HG03159 (cell line): ENCODE data around the gene AZGP1.
"Not testable (repeated sequence)": the region's sequence is repeated elsewhere in the genome, so short reads cannot be mapped to it uniquely, and the experiment has no call there.

ENCODE experiments used
- ATAC-seq: cut with Tn5 transposase; IDR thresholded peaks from one replicate; pipeline ENCODE4 v1.9.1; 2021; ENCODE audit warnings: mild to moderate bottlenecking, moderate library complexity; ENCODE audit not compliant: unreplicated experiment

Gene AZGP1

GRCh38 chr7:99975782-99976521 is at the start of gene AZGP1:
AZGP1 (minus strand) TSS chr7:99976031; CDS start chr7:99976020, 11 bp downstream.
- no peak for ATAC-seq

- no peak for ATAC-seq
Observed at GRCh38 chr7:100024020-100024619, 48.3 kb upstream of the AZGP1 start.

GRCh38 chr7:100023526-100023925 is 47.7 kb upstream of the AZGP1 start:
- no peak for ATAC-seq

GRCh38 chr7:100022621-100023020 is 46.8 kb upstream of the AZGP1 start:
- no peak for ATAC-seq

- no peak for ATAC-seq
Observed at GRCh38 chr7:100021297-100021696, 45.5 kb upstream of the AZGP1 start.

GRCh38 chr7:100019908-100020307 is 44.1 kb upstream of the AZGP1 start:
- no peak for ATAC-seq

- ATAC-seq, result no peak
Observed at GRCh38 chr7:100017875-100018274, 42.0 kb upstream of the AZGP1 start.

- ATAC-seq, result no peak
Observed at GRCh38 chr7:100017300-100017699, 41.5 kb upstream of the AZGP1 start.

- no peak for ATAC-seq
Observed at GRCh38 chr7:100016215-100016901, 40.5 kb upstream of the AZGP1 start.

GRCh38 chr7:100015232-100016214 is 39.7 kb upstream of the AZGP1 start, which contains the start of gene ZKSCAN1:
ZKSCAN1 (plus strand) TSS chr7:100015596; CDS start chr7:100023507, 7,911 bp downstream.
- peak; percentile 95 for ATAC-seq

- no peak for ATAC-seq
Observed at GRCh38 chr7:100013328-100013676, 37.5 kb upstream of the AZGP1 start.

GRCh38 chr7:100012385-100013327 is 36.8 kb upstream of the AZGP1 start:
- ATAC-seq, result not testable (repeated sequence)

GRCh38 chr7:100011516-100011915 is 35.7 kb upstream of the AZGP1 start:
- ATAC-seq, result no peak

GRCh38 chr7:100010901-100011300 is 35.1 kb upstream of the AZGP1 start:
- ATAC-seq, result no peak

- ATAC-seq, result not testable (repeated sequence)
Observed at GRCh38 chr7:100009952-100010351, 34.1 kb upstream of the AZGP1 start.

- no peak for ATAC-seq
Observed at GRCh38 chr7:100008525-100008924, 32.7 kb upstream of the AZGP1 start.

GRCh38 chr7:100007887-100008286 is 32.1 kb upstream of the AZGP1 start:
- no peak for ATAC-seq

- no peak for ATAC-seq
Observed at GRCh38 chr7:100003711-100004661, 28.2 kb upstream of the AZGP1 start.

GRCh38 chr7:100000239-100000638 is 24.4 kb upstream of the AZGP1 start:
- ATAC-seq, result no peak
